ENCODE data around the gene MMP25. TPM values are rescaled to one million over a fixed set of nuclear protein-coding genes. Genes with fewer than 3 reads are reported as not detected.
A peak's percentile ranks its signal among the peaks of the same experiment; 100 is the strongest.

Gene MMP25
- total RNA-seq, 1 experiment from 2014 or later = 0.95 TPM

DNA sequence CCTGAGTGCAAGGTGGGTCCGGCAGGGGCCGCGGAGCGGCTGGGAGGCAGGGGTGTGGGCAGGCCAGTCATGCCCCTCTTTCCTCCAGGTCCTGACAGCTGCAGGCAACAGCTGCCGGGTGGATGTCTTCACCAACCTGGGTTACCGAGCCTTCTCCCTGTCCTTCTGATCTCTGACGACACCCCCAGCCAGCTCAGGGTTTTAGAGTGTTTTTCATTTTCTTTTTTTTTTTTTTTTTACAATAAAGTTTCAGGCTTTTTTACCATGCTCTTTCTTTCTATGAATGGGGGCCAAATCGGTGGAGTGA is 18.9 kb upstream of the MMP25 start:
- in situ Hi-C loops (cut with HindIII; ENCODE audit: low sequenced_read_pairs) = no loop called here
- no peak for DNase-seq (ENCODE audit: low spot score)

DNA sequence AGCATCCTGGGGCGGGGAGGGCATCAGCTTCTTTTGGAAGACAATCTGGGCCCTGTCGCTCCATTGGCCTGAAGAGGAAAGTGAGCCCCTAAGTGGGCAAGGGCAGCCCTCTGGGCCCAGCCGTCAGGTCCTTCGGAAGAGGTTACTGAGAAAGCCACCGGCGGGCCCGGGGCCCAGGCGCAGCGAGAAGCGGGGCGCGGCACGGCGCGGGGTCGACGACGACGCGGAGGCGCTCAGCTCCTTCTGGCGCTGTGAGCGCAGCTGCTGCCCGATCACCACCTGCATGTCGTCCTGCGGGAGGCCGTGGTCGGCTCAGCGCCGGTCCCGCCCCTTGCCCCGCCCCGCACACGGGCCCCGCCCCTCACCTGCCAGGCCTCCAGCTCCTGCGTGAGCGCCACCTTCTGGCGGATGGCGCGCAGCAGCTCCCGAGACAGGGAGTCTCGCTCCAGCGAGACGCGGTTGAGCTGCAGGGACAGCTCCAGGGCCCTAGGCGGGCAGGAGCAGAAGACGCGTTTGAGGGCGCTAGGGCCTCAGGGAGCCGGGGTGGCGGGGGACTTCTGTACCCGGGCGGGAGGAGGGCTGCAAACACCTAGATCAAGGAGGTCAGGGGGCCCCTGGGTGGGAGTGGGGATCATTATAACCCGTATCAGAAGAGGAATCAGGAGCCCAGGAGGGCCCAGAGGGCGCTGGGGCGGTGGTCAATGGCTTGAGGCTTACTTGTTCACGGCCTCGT is 18.2 kb upstream of the MMP25 start:
- in situ Hi-C loops (cut with HindIII; ENCODE audit: low sequenced_read_pairs) = no loop called here

DNA sequence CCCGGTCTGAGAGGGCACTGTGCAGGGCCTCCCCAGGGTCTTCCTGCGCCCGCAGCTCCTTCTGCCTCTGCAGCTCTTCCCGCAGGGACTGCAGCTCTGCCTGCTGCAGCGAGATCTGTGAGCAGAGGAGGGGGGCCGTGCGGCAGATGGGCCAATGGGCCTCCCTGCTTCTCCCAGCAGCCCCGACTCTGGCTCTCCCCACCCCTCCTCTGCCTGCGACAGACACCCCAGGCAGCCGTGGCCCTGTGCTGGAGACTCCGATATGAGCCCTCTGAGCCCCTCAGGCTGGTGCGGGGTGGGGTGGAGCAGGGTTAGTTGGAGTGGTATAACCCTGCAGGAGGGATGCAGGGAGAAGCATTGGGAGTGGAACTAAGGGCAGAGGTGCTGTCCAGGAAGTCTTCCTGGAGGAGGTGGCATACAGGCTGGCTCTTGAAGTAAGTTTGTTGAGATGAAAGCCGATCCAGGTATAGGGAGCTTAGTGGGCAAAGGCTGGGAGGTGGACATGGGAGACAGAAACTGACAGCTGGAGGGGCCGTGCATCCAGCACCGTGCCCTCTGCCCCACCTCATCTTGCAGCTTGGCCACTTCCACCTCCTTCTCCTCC is 17.5 kb upstream of the MMP25 start:
- no peak for DNase-seq (ENCODE audit: low spot score)
- in situ Hi-C loops (cut with HindIII; ENCODE audit: low sequenced_read_pairs) = no loop called here

More for the DNA sequence above, 18.2 kb upstream of the MMP25 start:
- DNase-seq (ENCODE audit: low spot score) = peak; percentile 91

DNA sequence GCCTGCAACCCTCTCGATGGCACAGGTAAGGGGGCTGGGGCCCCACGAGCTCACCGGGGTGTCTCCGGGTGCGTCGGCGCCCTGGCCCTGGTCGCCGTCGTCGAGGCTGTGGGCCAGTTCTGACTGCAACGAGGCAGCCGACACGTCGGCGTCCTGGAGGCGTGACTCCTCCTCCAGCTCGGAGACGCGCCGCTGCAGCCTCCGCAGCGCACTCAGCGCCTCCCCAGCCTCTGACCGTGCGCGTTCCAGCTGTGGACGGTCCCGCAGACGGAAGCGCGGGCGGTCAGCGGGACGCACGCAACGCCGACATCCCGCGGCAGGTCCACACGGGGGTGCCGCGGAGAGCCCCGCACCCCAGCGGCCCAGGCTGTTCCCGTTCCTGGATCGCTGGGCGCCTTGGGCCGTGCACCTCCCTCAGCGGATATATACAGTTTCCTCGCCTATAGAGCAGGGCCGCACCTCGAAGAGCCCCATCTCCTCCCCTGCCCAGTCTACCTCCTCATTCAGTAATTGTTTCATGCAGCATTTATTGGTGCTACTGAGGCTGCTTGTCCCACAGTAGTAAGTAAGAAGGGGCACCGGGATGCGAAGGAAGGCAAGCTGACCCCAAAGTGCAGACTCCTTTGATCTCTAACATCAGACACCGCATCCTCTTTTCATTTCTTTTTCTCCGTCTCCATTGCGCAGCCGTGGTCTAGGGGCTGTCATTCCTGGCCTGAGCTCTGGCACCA is 16.7 kb upstream of the MMP25 start:
- in situ Hi-C loops (cut with HindIII; ENCODE audit: low sequenced_read_pairs) = no loop called here
- DNase-seq (ENCODE audit: low spot score) = no peak

DNA sequence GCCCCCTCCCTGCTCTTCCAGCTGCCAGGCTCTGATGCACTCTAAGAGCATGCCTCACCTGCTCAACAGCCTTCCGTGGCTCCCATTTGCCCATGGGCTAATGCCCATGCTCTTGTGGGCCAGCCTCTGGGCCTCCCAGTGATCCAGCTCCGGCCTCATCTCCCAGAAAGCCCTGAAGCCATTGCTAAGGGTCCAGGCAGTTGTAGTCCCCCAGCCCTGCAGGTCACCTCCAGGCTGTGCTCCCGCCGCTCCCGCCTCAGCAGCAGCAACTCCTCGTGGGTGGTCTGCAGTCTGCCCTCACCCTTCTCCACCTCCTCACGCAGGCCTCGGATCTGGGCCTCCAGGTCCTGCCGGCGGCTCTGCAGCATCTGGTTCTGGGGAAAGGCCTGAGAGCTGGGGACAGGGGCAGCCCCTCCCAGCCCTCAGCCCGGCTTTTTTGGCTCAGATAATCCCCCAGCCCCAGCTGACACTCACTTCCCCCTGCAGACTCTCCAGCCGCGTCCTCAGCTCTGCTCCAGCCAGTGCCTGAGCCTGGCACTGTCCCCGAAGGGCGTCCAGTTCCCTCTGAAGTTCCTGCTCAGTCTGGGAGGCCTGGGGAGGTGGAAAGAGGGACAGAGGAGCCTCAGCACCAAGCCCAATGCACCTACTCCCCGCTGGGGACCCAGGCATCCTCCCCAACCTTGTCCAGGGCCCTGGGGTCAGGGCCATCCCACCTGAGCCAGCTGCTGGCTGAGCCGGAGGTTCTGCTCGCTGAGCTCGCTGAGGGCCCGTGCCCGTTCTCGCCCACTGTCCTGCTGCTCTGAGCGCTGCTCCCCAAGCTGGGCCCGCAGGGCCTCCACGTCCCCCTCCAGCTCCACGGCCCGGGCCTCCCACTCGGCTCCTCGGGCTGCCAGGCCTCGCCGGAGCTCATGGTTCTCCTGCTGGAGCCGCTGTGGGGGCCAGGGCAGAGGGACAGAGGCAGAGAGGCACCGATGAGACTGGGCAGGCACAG is 15.8 kb upstream of the MMP25 start:
- in situ Hi-C loops (cut with HindIII; ENCODE audit: low sequenced_read_pairs) = no loop called here
- no peak for DNase-seq (ENCODE audit: low spot score)

DNA sequence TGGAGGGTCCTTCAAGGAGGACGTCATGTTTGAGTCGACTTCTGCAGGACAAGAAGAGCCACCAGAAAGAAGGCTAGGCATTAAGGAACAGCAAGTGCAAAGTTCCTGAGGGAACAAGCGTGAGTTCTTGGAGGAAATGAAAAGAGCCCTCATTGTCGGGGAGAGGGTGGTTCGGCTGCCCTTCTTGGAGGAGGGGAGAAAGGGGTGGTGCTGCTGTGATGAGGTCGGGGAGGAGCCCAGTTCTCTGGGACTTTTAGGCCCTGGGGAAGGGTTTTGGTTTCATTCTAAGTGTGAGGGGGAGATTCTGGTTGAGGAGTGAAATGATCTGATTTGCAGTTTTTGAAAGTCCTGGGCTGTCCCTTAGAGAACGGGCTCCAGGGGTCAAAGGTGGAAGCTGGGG is 13.7 kb upstream of the MMP25 start:
- no peak for DNase-seq (ENCODE audit: low spot score)
- in situ Hi-C loops (cut with HindIII; ENCODE audit: low sequenced_read_pairs) = no loop called here

DNA sequence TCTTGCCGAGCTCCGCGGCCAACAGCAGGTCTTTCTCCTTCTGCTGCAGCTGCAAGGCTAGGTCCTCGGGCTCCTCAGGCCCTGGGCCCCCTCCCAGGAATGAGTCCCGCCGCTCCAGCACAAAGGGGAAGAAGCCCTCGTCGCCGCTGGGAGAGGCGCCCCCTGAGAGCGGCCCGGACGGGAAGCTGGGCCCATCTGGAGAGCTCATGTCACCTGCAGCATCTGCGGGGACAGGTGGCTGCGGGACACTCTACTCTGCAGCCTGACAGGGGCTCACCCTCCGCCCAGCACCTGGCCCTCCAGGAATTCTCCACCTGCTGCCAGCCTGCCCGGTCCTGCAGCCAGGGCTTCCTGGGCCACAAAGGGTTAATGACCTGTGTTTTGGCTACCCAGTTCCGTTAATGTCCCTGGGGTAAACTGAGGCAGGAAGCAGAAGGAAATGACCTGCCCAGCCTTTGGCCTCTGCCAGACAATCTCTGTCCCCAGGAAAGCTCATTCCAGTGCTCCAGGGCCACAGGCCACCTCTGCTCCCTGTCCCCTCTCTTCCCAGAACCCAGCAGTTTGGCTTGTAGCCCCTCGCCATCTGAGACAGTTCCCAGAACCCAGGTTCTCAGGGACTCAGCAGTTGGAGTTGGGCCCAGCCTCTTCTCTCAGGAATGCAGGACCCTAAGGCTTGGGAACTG is 10.9 kb upstream of the MMP25 start:
- DNase-seq (ENCODE audit: low spot score) = no peak
- in situ Hi-C loops (cut with HindIII; ENCODE audit: low sequenced_read_pairs) = no loop called here

DNA sequence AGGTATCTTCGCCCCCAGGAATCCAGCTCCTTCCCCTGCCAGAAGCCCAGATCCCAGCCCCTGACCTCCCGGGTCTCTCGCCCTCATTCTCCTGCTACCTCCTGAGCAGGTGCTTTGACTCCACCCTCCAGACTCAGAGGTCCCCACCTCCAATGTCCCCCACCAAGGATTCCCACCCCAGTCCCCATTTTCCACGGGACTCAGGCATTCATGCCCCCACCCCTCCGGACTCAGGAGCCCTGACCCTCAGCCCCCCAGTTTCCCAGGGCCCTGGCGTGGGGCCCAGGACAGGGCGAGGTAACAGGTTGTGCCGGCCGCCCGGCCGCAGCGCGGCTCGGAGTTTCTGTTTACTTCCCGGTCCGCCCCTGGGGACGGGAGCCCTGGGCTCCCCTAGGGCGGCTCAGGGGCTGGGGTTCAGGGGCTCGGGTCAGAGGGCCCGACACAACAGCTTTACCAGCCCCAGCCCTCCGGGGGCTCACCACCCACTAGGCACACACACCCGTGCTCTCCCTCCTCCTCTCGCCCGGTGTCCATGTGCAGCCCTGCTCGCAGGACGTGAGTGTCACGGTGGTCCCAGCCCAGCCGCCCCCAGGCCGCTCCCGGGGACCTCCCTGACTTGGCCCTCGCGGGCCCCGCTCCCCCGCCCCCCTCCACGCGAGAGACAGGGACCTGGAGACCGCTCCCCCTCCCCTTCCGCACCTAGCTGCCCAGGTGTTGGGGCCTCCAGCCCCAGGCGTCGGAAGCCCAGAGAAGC is 10.2 kb upstream of the MMP25 start:
- DNase-seq (ENCODE audit: low spot score) = no peak

DNA sequence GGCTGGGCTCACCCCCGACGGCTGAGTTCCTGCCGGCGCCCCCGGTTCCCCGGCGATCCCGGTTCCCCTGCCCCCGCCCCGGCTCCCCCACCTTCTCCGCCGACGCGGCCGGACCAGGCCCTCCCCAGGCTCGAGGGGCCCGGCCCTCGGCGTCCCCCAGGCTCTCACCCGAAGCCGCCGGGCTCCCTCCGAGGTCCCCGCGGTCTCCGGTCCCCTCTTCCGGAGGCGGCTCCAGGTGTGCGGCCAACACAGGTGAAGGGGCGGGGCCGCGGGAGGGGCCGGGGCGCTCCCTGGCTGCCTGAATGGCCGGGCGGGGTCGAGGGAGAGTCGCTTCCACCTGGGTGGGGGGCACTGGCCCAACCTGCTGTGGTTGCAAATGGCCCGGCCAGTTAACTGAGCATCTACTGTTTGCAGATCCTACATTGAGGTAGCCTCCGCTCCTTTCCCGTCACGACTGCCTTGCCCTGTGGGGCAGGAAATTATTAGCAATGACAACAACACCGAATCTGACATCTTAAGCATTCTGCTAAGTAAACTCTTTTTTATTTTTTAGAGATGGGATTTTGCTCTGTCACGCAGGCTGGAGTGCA is 9.5 kb upstream of the MMP25 start, which contains the start of gene BICDL2:
BICDL2 (minus strand) TSS at position 219 of the 590 bp plus-strand sequence. CDS start 1,448 bp downstream, outside the sequence.
- no peak for DNase-seq (ENCODE audit: low spot score)
- in situ Hi-C loops (cut with HindIII; ENCODE audit: low sequenced_read_pairs) = no loop called here

More for the DNA sequence above, 10.2 kb upstream of the MMP25 start:
- in situ Hi-C loops (cut with HindIII; ENCODE audit: low sequenced_read_pairs) = no loop called here

DNA sequence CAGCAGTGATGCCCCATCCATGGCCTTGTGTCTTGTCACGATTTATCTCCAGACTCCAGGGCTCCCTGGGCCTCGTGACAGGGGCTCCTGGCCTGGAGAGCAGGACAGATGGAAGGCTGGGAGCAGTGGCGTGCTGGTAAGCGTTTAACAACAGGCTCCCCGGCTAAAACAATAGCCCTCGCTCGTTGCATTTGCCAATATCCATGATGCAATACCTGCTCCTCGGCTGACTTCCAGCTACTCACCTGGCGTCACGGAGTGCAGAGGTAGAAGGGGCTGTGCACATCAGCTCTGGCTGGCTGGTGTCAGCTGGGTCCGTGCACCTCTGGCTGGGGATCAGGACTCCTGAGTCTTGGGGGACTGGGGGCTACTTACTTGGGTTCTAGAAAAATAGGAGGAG is 8.1 kb upstream of the MMP25 start:
- no peak for DNase-seq (ENCODE audit: low spot score)
- in situ Hi-C loops (cut with HindIII; ENCODE audit: low sequenced_read_pairs) = no loop called here

DNA sequence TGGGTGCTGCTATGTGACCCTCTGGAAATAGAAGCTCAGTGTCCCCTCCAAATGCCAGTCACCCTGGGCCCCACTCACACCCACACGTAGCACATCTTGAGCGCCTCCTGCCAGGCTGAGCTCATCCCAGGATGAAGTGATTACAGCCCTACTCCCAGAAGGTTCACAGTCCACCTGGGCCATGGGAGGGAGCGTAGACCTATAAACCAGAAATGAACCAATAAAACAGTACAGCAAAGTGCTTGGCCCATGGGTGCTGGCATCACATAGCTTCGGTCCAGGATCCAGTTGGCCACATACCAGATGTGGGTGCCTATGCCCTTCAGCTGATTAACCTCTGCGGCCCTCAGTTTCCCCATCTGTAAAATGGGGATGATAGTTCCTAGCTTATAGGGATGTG is 7.5 kb upstream of the MMP25 start:
- in situ Hi-C loops (cut with HindIII; ENCODE audit: low sequenced_read_pairs) = no loop called here
- no peak for DNase-seq (ENCODE audit: low spot score)

DNA sequence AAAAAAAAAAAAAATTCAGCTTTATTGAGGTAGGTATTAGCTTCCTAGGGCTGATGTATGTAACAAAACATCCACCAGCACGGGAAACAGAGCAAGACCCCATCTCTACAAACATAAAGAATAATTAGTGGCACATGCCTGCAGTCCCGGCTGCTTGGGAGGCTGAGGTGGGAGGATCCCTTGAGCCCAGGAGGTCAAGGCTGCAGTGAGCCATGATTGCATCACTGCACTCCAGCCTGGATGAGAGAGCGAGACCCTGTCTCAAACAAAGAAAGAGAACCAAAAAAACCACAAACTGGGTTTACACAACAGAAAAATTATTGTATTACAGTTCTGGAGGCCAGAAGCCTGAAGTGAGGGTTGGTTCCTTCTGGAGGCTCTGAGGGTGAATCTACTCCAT is 4.0 kb upstream of the MMP25 start:
- in situ Hi-C loops (cut with HindIII; ENCODE audit: low sequenced_read_pairs) = no loop called here
- DNase-seq (ENCODE audit: low spot score) = no peak

DNA sequence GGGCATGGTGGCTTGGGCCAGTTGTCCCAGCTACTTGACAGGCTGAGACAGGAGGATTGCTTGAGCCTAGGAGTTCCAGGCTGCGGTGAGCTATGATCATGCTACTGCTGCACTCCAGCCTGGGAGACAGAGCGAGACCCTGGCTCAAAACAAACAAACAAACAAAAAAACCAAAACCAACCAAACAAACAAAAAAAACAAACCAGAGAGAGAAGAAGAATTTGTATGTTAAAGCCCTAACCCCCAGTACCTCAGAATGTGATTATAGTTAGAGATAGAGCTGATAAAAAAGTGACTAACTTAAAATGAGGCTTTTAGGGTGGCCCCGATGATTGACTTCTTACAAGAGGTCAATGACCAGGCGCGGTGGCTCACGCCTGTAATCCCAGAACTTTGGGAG is 1.7 kb upstream of the MMP25 start:
- DNase-seq (ENCODE audit: low spot score) = no peak
- in situ Hi-C loops (cut with HindIII; ENCODE audit: low sequenced_read_pairs) = no loop called here

DNA sequence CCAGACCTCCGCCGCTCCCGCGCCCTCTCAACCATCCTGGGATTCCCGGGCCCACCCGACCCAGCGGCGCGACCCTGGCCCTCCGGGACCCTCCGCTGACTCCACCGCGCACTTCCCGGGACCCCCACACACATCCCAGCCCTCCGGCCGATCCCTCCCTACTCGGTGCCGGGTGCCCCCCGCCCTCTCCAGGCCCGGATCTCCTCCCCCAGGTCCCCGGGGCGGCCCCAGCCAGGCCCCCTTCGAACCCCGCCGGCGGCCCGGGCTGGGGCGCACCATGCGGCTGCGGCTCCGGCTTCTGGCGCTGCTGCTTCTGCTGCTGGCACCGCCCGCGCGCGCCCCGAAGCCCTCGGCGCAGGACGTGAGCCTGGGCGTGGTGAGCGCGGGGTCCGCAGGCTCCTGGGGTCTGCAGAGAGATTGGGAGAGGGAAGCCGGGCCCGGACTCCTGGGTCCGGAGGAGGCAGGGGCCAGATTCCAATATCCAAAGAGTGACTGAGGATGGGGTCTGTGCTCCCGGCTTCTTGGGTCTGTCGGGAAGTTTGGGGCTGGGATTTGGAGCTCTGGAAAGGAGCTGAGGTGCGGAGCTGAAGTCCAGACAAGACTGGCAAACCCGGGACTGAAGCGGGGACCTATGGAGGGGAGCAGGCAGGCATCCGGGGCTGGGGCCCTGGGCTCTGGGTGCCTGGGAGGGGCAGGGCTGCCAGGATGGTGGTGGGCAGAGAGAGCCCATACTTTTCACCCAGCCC is 453 bp downstream of the MMP25 start:
- no peak for DNase-seq (ENCODE audit: low spot score)
- in situ Hi-C loops (cut with HindIII; ENCODE audit: low sequenced_read_pairs) = no loop called here

DNA sequence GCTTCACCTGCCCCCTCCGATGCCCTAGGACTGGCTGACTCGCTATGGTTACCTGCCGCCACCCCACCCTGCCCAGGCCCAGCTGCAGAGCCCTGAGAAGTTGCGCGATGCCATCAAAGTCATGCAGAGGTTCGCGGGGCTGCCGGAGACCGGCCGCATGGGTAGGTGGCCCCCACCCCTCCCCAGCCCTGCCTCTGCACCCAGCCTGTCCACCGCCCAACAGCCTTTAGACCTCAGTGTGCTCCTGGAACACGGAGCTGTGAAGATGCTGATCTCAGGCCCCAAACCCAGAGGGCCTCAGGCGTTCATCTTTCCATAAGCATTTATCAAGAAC is 993 bp downstream of the MMP25 start:
- no peak for DNase-seq (ENCODE audit: low spot score)
- in situ Hi-C loops (cut with HindIII; ENCODE audit: low sequenced_read_pairs) = no loop called here

DNA sequence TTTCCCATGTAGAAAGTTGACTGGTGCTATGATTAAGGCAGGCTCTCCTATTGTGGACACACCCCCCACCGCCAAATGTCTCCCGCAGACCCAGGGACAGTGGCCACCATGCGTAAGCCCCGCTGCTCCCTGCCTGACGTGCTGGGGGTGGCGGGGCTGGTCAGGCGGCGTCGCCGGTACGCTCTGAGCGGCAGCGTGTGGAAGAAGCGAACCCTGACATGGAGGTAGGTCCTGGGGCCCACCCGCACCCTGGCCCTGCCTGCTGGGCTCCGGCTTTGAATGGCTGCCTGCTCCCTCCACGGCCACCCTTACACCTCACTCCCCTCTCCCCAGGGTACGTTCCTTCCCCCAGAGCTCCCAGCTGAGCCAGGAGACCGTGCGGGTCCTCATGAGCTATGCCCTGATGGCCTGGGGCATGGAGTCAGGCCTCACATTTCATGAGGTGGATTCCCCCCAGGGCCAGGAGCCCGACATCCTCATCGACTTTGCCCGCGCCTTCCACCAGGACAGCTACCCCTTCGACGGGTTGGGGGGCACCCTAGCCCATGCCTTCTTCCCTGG is 3.6 kb downstream of the MMP25 start:
- in situ Hi-C loops (cut with HindIII; ENCODE audit: low sequenced_read_pairs) = no loop called here
- DNase-seq (ENCODE audit: low spot score) = no peak

DNA sequence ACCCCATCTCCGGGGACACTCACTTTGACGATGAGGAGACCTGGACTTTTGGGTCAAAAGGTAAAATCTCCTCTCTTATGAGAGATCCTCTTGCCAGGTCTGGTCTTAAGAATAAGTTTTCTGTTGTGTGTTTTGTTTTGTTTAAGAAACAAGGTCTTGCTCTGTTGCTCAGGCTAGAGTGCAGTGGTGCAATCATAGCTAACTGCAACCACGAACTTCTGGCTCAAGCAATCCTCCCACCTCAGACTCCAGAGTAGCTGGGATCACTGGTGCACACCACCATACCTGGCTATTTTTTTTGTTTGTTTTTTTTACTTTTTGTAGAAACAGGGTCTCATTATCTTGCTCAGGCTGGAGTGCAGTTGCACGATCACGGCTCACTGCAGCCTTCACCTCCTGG is 4.1 kb downstream of the MMP25 start:
- no peak for DNase-seq (ENCODE audit: low spot score)
- in situ Hi-C loops (cut with HindIII; ENCODE audit: low sequenced_read_pairs) = no loop called here
